ENCODE results near the gene DDX27.

DNA sequence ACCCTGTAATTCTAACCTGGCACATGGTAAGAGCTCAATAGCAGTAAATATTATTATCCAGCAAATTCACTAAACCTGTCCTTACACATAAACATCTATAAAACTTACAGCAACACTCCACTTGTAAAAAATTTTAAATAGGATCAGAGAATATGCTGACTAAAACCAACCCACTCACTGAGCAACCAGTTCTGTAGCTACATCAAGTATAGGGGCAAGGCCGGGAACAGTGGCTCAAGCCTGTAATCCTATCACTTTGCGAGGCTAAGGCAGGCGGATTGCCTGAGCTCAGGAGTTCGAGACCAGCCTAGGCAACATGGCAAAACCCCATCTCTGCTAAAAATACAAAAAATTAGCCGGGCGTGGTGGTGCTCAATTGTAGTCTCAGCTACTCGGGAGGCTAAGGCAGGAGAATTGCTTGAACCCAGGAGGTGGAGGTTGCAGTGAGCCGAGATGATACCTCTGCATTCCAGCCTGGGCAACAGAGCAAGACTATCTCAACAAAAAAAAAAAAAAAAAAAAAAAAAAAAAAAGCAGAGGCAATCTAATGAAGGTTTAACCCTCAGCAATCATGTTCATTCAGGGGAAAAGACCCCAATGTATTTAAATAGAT, 37.8 kb upstream of the DDX27 start:
- no peak for TF ChIP-seq ATF3 (CRISPR knock-in tag; conservative IDR thresholded peaks at IDR 0.05)
- no peak for TF ChIP-seq CTCF (IDR thresholded peaks at IDR 0.05)
- TF ChIP-seq RORB (CRISPR knock-in tag; IDR thresholded peaks at IDR 0.05), result no peak
- TF ChIP-seq TCF7 (CRISPR knock-in tag; IDR thresholded peaks at IDR 0.05; ENCODE audit: low read depth), result no peak
- no peak for TF ChIP-seq EMX1 (CRISPR knock-in tag; IDR thresholded peaks at IDR 0.05)
- no peak for TF ChIP-seq GABPB1 (CRISPR knock-in tag; IDR thresholded peaks at IDR 0.05)
- TF ChIP-seq TEAD4 (CRISPR knock-in tag; IDR thresholded peaks at IDR 0.05), result no peak
- TF ChIP-seq CDX4 (CRISPR knock-in tag; IDR thresholded peaks at IDR 0.05; ENCODE audit: borderline replicate concordance), result no peak
- TF ChIP-seq ZNF512 (CRISPR knock-in tag; IDR thresholded peaks at IDR 0.05; ENCODE audit: borderline replicate concordance), result no peak
- no peak for TF ChIP-seq USF2 (CRISPR knock-in tag; IDR thresholded peaks at IDR 0.05)
- TF ChIP-seq PRRX2 (CRISPR knock-in tag; IDR thresholded peaks at IDR 0.05), result no peak
- TF ChIP-seq MAX (CRISPR knock-in tag; IDR thresholded peaks at IDR 0.05), result no peak
- TF ChIP-seq, protein P1, sequence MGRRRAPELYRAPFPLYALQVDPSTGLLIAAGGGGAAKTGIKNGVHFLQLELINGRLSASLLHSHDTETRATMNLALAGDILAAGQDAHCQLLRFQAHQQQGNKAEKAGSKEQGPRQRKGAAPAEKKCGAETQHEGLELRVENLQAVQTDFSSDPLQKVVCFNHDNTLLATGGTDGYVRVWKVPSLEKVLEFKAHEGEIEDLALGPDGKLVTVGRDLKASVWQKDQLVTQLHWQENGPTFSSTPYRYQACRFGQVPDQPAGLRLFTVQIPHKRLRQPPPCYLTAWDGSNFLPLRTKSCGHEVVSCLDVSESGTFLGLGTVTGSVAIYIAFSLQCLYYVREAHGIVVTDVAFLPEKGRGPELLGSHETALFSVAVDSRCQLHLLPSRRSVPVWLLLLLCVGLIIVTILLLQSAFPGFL (CRISPR knock-in tag; IDR thresholded peaks at IDR 0.05; ENCODE audit: borderline replicate concordance), result no peak
- no peak for TF ChIP-seq ZBTB43 (CRISPR knock-in tag; IDR thresholded peaks at IDR 0.05)
